NCI-H2107 treated with DMSO at 0.1 percent for 48 hours (cell line): Measurements from ENCODE around the gene FAM174B.
A peak's percentile ranks its signal among the peaks of the same experiment; 100 is the strongest.
"Not testable (repeated sequence)": the region's sequence is repeated elsewhere in the genome, so short reads cannot be mapped to it uniquely, and the experiment has no call there.

Experiments used
- DNase-seq: peaks from one replicate; lab custom pipeline; 2025; ENCODE audit not compliant: unreplicated experiment; lab: John Stamatoyannopoulos, UW

Gene FAM174B

GRCh38 chr15:92619145-92620101 is 36.2 kb downstream of the FAM174B start:
- no peak for DNase-seq

- peak; percentile 57 for DNase-seq
Measured at GRCh38 chr15:92617549-92618520, 37.7 kb downstream of the FAM174B start.

GRCh38 chr15:92616621-92617548 is 38.7 kb downstream of the FAM174B start:
- DNase-seq: peak; percentile 57

- peak; percentile 57 for DNase-seq
Measured at GRCh38 chr15:92614791-92615785, 40.5 kb downstream of the FAM174B start.

GRCh38 chr15:92614301-92614700 is 41.3 kb downstream of the FAM174B start:
- DNase-seq: no peak

- DNase-seq: no peak
Measured at GRCh38 chr15:92613841-92614240, 41.7 kb downstream of the FAM174B start.

GRCh38 chr15:92612891-92613290 is 42.7 kb downstream of the FAM174B start:
- DNase-seq: no peak

GRCh38 chr15:92611995-92612745 is 43.4 kb downstream of the FAM174B start:
- DNase-seq: no peak

- DNase-seq: no peak
Measured at GRCh38 chr15:92611150-92611549, 44.4 kb downstream of the FAM174B start.

- no peak for DNase-seq
Measured at GRCh38 chr15:92610101-92610520, 45.5 kb downstream of the FAM174B start.

GRCh38 chr15:92608866-92609700 is 46.5 kb downstream of the FAM174B start:
- no peak for DNase-seq

- not testable (repeated sequence) for DNase-seq
Measured at GRCh38 chr15:92606836-92607150, 48.8 kb downstream of the FAM174B start.

GRCh38 chr15:92606126-92606835 is 49.3 kb downstream of the FAM174B start:
- DNase-seq: peak; percentile 23

- DNase-seq: no peak
Measured at GRCh38 chr15:92605225-92605944, 50.2 kb downstream of the FAM174B start.

- DNase-seq: no peak
Measured at GRCh38 chr15:92603743-92604470, 51.7 kb downstream of the FAM174B start.

GRCh38 chr15:92603278-92603677 is 52.3 kb downstream of the FAM174B start:
- no peak for DNase-seq
